Panc1 (cell line): ENCODE results near the gene PLA2G4F. TPM values are rescaled to one million over a fixed set of nuclear protein-coding genes. Genes with fewer than 3 reads are reported as not detected.

Source experiments
- ATAC-seq: fragments of 200-7000 bp; cut with Tn5 transposase; 2 replicates; pipeline ENCODE4 v1.9.1; 2020; ENCODE audit warnings: mild to moderate bottlenecking, moderate library complexity
- BruUV-seq: library from RNA; stranded (reverse); fragments of 400-500 nt; replicated peaks from 2 replicates; lab custom pipeline; 2021; lab: Mats Ljungman, UMichigan
- CTCF ChIA-PET: fragments of 300-600 bp; sonication (Branson Sonifier 250); formaldehyde crosslinking; loops from one replicate; lab custom pipeline; 2022; ENCODE audit warnings: antibody characterized with exemption; lab: Charles Lee
- POLR2A ChIA-PET: fragments of 300-600 bp; sonication (Branson Sonifier 250); formaldehyde crosslinking; loops from one replicate; lab custom pipeline; 2022; ENCODE audit warnings: antibody characterized with exemption; lab: Charles Lee
- DNase-seq: peaks from one replicate; pipeline ENCODE4 v3.0.0-alpha.2; 2010; ENCODE audit warnings: low read depth, low spot score
- H3K27ac ChIP-seq: 2 replicates; pipeline ENCODE4 v1.5.1; 2011; ENCODE audit warnings: mild to moderate bottlenecking, low read length, inconsistent platforms
- H3K27me3 ChIP-seq: fragments of 200-500 bp; sonication (Bioruptor generic); 2 replicates; pipeline ENCODE4 v1.6.0; 2014; ENCODE audit warnings: low read length, inconsistent platforms; ENCODE audit not compliant: control insufficient read depth, insufficient read depth
- H3K36me3 ChIP-seq: fragments of 200-500 bp; sonication (Bioruptor generic); 2 replicates; pipeline ENCODE4 v1.5.1; 2014; ENCODE audit warnings: inconsistent platforms, mild to moderate bottlenecking, low read length, moderate library complexity; ENCODE audit not compliant: control insufficient read depth, insufficient read depth
- H3K4me1 ChIP-seq: 2 replicates; pipeline ENCODE4 v1.5.1; 2011; ENCODE audit warnings: inconsistent platforms, mild to moderate bottlenecking, low read length, moderate library complexity; ENCODE audit not compliant: control insufficient read depth, insufficient read depth
- H3K4me3 ChIP-seq, 2 experiments: 2 replicates each; pipeline ENCODE4 v1.5.1; 2011 to 2012; ENCODE audit warnings: low read depth in 2 of 2, low read length in 2 of 2, mild to moderate bottlenecking in 2 of 2, inconsistent platforms in 1 of 2, moderate library complexity in 1 of 2
- H3K9me3 ChIP-seq: fragments of 200-500 bp; sonication (Bioruptor generic); 2 replicates; pipeline ENCODE4 v1.5.1; 2014; ENCODE audit warnings: low read depth, mild to moderate bottlenecking, inconsistent platforms, low read length, moderate library complexity; ENCODE audit not compliant: control insufficient read depth, insufficient read depth
- CTCF ChIP-seq: fragments of 450-650 bp; IDR thresholded peaks from 2 replicates; pipeline ENCODE4 v1.5.1; 2017; ENCODE audit warnings: mild to moderate bottlenecking
- POLR2AphosphoS5 ChIP-seq: IDR thresholded peaks from 2 replicates; pipeline ENCODE4 v1.6.1; 2012; ENCODE audit warnings: mild to moderate bottlenecking, low read depth, low read length, moderate library complexity
- REST ChIP-seq, 2 experiments: IDR thresholded peaks; 2 replicates each; pipeline ENCODE4 v1.6.1; 2011 to 2012; ENCODE audit warnings: low read depth in 2 of 2, control low read depth in 1 of 2, low read length in 1 of 2, mild to moderate bottlenecking in 1 of 2, moderate library complexity in 1 of 2; ENCODE audit not compliant: insufficient read depth in 1 of 2
- SIN3A ChIP-seq: IDR thresholded peaks from 2 replicates; pipeline ENCODE4 v1.6.1; 2012; ENCODE audit warnings: low read depth, mild to moderate bottlenecking, low read length, moderate library complexity, borderline replicate concordance; ENCODE audit not compliant: insufficient read depth
- TCF7L2 ChIP-seq: IDR thresholded peaks from 2 replicates; pipeline ENCODE4 v1.6.1; 2011; ENCODE audit warnings: mild to moderate bottlenecking, low read depth, low read length, inconsistent platforms
- in situ Hi-C: cut with HindIII; loops from 2 replicates; pipeline ENCODE4 v1.10.0; 2016; ENCODE audit warnings: low sequenced_read_pairs, low pct_unique_long_range_greater_than_20kb
- intact Hi-C: fragments of 100-400 bp; cut with micrococcal nuclease; formaldehyde crosslinking; loops from one replicate; pipeline ENCODE4 v1.10.0; 2022; ENCODE audit not compliant: unreplicated experiment
- total RNA-seq: library from RNA; stranded (reverse); gene quantifications from one replicate; pipeline ENCODE4 v1.2.1, GENCODE V29; 2021; ENCODE audit not compliant: unreplicated experiment

Gene PLA2G4F
- total RNA-seq, 1 experiment from 2014 or later = not detected

- ChIA-PET CTCF (interaction anchor here (1.2 kb wide), 1 partner anchor 37 kb away, joined by 8 read pairs; no protein-coding TSS in a partner anchor), POLR2A (interaction anchor here (0.6 to 0.7 kb wide), 2 partner anchors 342 to 1766 kb away, joined by 5 to 14 read pairs; no protein-coding TSS in a partner anchor)
- no peaks in the 10 kb centered on the region for H3K9me3 ChIP-seq
- H3K36me3 ChIP-seq = no peaks in the 10 kb centered on the region
- H3K27ac ChIP-seq = no peak within 1 kb of the TSS
- H3K4me1 ChIP-seq = 0 out of 2 replicates have a peak, but pooled peaks cover 2% of the 10 kb centered on the region
- in situ Hi-C loops (no loop called here), intact Hi-C loops (no loop called here)
- TF ChIP-seq CTCF (no peak), TCF7L2 (no peak)
- ATAC-seq = no peak; the same call in 1 of the 2 replicates
- BruUV-seq = no TSS peak
- DNase-seq = no peak
- no peaks in the 10 kb centered on the region; the same call in 1 of the 2 replicates for H3K27me3 ChIP-seq
- H3K4me3 ChIP-seq = no peak within 1 kb of the TSS
These were observed 61.9 kb downstream of the PLA2G4F start, which contains the start of gene PLA2G4D for GRCh38 chr15:42094512-42094963. Gene PLA2G4D (minus strand): TSS chr15:42094562. CDS start chr15:42094459, 103 bp downstream.

GRCh38 chr15:42093966-42094365 lies 62.5 kb downstream of the PLA2G4F start:
- ATAC-seq (no peak), DNase-seq (no peak)
- POLR2A ChIA-PET = interaction anchor here (0.7 kb wide), 1 partner anchor 342 kb away, joined by 5 read pairs; no protein-coding TSS in a partner anchor
- H3K27me3 ChIP-seq = no peaks in the 10 kb centered on the region; the same call in 1 of the 2 replicates
- no peak overlapping the region for H3K27ac ChIP-seq
- H3K4me3 ChIP-seq = no peak overlapping the region
- intact Hi-C loops (no loop called here), in situ Hi-C loops (no loop called here)
- CTCF ChIA-PET = interaction anchor here (0.5 to 1.2 kb wide), 2 partner anchors 37 to 42 kb away, joined by 3 to 8 read pairs; no protein-coding TSS in a partner anchor
- no peaks in the 10 kb centered on the region for H3K9me3 ChIP-seq
- TF ChIP-seq TCF7L2 (no peak), POLR2AphosphoS5 (no peak), REST (IDR thresholded peaks at IDR 0.05; ENCODE audit: insufficient read depth in 1 of 2, low read depth in 2 of 2, low read length in 1 of 2) (no peak), SIN3A (no peak), CTCF (no peak)
- no peaks in the 10 kb centered on the region for H3K36me3 ChIP-seq
- no TSS peak for BruUV-seq
- H3K4me1 ChIP-seq = 0 out of 2 replicates have a peak, but pooled peaks cover 2% of the 10 kb centered on the region
